Measurements from ENCODE around the gene INPP5E. TPM values are rescaled to one million over a fixed set of nuclear protein-coding genes. Genes with fewer than 3 reads are reported as not detected.
"Not testable (repeated sequence)": the region's sequence is repeated elsewhere in the genome, so short reads cannot be mapped to it uniquely, and the experiment has no call there.

INPP5E gene
- polyA plus RNA-seq, 3 donors: 15.6 to 18.5 (median 17.7) TPM

- no peak for DNase-seq
Observed at GRCh38 chr9:136407911-136408310, 31.7 kb downstream of the INPP5E start.

GRCh38 chr9:136407061-136407460 lies 32.6 kb downstream of the INPP5E start:
- DNase-seq: not testable (repeated sequence)

GRCh38 chr9:136405904-136406303 lies 33.7 kb downstream of the INPP5E start:
- not testable (repeated sequence) for DNase-seq

DNA sequence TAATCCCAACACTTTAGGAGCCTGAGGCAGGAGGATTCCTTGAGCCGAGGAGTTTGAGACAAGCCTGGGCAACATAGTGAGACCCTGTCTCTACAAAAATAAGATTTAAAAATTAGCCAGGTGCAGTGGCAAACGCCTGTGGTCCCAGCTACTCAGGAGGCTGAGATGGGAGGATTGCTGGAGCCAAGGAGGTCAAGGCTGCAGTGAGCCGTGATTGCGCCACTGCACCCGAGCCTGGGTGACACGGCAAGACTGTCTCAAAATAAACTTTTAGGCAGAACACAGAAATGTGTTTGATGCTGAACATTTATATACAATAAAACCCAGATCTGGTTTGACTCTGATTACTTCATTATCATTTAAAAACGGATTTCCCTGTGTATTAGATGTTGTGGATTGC lies 34.2 kb downstream of the INPP5E start:
- DNase-seq: no peak

DNA sequence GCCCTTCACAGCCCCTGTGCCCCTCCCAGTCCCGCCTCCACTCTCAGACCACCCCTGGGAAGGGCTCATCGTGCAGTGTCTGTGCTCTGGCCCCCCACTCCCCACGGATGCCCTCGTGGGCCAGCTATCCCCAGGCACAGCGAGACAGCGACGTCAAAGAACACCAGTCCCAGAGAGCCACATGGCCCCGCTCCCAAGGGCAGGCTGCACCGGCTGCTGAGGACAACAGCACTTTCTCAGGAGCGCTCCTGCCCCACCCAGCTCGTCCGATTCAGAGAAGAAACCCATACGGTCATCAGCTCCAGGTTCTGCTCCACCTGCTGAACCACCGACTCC lies 34.9 kb downstream of the INPP5E start:
- no peak for DNase-seq

- DNase-seq: no peak
Observed at GRCh38 chr9:136403915-136404800, 35.5 kb downstream of the INPP5E start.

DNA sequence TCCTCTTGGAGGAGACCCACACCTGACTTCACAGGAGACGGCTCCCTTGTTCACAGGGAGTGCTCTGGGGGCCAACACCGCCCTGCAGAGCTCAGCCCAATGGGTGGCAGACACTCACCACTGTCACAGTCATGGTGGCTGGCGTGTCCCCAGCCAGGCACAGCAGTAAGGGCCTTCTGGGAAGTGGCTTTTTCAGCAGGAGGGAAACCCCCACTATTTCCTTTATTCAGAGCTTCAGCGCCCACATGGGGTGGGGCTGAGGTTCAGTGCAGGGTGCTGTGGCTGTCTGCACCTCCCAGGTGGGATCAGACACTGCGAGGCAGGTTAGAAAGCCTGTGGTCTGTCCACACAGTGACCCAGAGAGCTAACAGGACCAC lies 36.1 kb downstream of the INPP5E start:
- DNase-seq: no peak

DNA sequence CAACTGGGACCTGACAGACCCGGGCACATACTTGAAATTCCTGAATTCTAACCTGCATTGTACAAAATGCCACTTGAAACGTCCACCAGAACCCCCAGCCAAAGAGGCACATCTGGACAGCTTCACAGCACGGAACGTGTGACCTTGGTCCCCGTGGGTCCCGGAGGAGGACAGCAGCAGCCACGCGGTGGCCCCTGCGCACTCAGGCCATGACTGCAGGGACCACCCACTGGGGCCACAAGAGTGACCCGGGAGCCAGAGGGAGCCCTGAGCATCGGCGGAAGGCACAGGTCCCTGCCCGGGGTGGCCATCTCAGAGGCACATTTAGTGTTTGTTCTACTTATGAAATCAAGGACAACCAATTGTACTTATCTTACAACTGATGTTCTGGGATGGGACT lies 37.6 kb downstream of the INPP5E start:
- DNase-seq: no peak

DNA sequence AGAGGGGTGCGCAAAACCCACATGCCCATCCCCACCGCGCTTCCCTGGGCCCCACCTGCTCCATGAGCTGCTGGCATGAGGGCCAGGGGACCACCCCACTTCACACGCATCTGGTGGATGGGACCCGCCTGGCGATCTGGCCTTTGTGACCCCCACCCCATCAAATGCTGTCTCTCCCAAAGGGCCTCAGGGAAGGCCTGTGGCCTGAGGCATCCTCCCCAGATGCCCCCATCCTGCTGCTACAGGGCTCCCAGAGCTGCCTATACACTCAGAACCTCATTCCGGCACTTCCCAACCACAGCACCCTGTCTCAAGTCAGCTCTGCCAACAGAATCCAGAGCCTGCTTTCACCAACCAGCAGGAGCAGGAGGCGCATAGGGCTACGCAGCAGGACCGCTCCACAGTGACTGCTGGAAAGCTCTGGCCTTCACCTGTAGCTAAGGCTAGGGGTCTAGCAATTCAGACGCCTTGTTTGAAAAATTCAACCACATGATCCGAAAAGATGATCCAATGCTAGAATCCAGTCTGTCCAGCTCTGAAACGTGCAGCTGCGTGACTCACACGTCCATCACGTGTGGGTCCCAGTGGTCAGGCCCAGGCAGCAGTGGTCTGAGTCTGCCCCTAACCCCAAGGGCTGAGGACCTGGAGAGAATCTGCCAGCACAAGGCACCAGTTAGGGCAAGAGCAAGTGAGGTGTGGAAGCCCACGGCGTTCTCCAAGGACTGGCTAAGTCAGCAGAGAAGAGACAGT lies 38.3 kb downstream of the INPP5E start:
- no peak for DNase-seq

DNA sequence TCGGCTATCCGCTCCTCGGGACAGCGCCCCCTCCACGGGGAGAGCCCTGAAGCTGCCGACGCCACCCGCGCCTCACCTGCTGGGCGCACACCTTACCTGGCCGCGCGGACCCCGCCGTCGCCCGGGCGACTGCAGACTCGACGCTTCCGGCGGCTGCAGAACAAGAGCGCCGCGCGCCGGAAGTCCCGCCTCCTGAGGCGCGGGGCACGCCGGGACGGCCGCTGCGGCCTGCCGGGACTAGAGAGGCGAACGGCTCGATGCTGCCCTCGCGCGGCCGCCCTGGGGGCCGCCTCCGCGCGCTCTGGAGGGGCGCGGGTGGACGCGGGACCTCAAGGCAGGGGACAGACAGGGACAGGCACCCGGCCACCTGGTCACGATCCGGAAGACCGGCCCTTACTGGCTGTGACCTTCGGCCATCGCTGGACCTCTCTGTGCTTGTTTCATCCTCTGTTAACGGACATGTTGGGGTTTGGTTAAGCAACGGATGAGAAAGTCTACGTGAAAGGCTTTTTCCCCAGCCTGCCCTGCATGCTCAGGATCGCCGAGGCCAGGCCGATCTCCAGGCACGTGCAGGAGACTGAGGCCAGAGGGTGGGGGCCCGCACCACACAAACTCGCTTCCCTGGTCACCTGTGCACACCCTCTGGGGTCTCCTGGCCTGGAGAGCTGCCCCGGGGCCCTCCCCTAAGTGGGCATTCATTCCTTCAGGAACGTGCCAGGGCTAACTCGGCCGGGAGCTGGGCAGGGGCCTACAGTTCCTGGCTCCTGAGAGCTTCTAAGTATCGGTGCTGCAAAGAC lies 39.4 kb downstream of the INPP5E start, which contains the start of gene SNAPC4:
Gene SNAPC4, minus strand, starts transcription at position 133 of the 797 bp plus-strand sequence. CDS start 1,742 bp downstream, outside the sequence.
- peak; percentile 88 for DNase-seq

- DNase-seq: no peak
Observed at GRCh38 chr9:136399176-136400037, 40.2 kb downstream of the INPP5E start.

DNA sequence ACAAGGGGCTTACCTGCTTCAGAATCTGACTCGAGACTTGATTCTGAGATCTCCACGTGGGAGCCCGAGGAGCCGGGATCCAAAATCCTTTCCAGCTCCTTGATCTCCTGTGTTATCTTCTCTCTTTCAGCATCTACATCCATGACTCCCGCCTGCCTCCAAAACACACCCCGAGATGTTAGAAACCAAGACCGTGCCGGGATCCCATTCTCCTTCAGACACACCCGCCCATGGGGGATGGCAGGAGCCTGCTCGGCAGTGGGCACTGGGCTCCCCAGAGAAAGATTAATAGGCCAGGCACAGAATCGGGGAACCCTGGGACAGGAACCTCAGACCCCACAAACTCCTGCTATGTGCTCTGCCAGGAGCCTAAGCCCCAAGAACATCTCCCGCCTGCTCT lies 41.4 kb downstream of the INPP5E start:
- DNase-seq: no peak

DNA sequence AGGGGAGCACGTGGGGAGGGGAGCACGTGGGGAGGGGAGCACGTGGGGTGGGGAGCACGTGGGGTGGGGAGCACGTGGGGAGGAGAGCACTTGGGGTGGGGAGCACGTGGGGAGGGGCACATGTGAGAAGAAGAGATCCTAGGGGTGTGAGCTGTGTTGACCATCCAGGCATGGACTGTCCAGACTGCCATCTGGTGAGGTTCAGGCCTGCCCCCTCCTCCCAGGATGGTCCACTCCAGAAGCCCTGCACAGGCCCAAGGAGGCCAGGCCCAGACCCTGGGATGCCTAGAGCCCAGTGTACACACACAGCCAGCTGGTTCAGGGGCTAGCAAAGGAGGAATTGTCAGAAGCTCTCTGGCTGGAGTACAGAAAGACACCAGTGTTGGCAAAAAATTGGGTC lies 42.0 kb downstream of the INPP5E start:
- no peak for DNase-seq

- no peak for DNase-seq
Observed at GRCh38 chr9:136396219-136396515, 43.5 kb downstream of the INPP5E start.

- DNase-seq: no peak
Observed at GRCh38 chr9:136395345-136396218, 44.1 kb downstream of the INPP5E start.

- no peak for DNase-seq
Observed at GRCh38 chr9:136395020-136395340, 44.7 kb downstream of the INPP5E start.

GRCh38 chr9:136394312-136395019 lies 45.2 kb downstream of the INPP5E start:
- DNase-seq: no peak

DNA sequence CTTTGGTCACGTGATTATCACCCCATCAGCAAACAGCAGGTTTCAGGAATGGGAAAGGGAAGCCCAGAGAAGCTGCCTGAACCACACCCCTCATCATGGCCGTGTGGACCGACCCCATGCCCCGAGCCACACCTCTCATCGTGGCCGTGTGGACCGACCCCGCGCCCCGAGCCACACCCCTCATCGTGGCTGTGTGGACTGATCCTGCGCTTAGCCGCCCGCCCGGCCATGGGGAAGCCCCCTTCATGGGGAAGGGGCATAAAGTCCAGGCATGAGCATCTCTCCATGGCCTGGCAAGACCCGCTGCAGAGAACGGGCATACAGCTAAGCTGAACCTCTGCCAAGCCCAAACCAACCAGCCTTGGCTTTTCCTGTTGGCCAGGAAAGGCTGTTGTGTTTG lies 46.1 kb downstream of the INPP5E start:
- DNase-seq: no peak

DNA sequence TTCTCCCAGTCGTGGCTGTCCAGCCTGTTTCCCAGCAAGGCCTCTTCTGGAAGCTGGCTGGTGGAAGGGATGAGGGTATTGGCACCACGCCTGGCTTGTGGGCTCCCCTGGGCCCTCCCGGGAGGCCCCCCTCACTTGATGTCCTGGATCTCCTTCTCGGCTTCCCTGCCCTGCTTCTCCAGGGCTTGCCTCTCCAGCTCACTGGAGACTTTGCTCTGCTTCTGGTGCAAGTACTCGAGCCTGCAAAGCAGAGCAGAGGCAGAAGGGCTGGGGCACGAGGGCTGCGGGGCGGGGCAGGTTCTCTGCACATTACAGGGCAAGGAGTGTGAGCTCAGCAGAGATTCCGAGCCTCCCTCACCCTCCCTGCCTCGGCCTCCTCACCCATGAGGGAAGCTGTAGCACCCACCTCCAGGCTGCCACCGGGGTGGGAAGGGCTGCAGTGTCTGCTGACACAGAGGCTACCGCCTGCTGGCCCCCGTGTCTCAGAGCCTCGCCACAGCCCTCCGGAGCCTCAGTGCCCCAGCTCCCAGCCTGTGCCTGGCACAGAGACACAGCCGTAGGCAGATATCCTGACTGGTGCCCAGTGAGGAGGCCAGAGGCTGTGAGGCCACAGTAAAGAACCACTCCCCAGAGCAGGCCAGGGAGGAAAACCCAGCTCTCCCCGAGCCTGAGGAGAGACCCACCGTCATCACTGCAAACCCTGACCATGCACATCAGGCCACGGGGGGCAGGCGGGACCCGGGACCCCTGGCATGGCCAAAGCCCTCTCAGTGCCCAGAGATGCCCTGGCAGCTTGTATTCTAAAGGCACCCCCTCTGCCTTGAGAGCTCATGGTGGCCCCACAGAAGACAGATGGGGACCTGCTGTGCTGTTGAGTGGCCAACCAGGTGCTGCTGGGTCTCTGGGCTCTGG lies 46.9 kb downstream of the INPP5E start:
- no peak for DNase-seq
